ENCODE results near the gene TBC1D1. TPM values are rescaled to one million over a fixed set of nuclear protein-coding genes. Genes with fewer than 3 reads are reported as not detected.
A peak's percentile ranks its signal among the peaks of the same experiment; 100 is the strongest.

The TBC1D1 gene
- total RNA-seq, 1 experiment from 2014 or later = 42.6 TPM

GRCh38 chr4:38062088-38062775 is 171.3 kb downstream of the TBC1D1 start:
- Histone ChIP-seq H3K4me1 (ENCODE audit: insufficient read depth, low read length, poor library complexity, severe bottlenecking) (peaks cover 3% of the 10 kb centered on the region), H3K4me3 (ENCODE audit: low read depth, low read length, poor library complexity, severe bottlenecking) (peak overlapping the region; percentile 24), H3K27me3 (replicated peaks; ENCODE audit: insufficient read depth, low read depth, low read length, poor library complexity) (no peaks in the 10 kb centered on the region), H3K9me3 (ENCODE audit: low read depth, low read length, poor library complexity, severe bottlenecking) (no peaks in the 10 kb centered on the region), H3K36me3 (ENCODE audit: insufficient read depth, low read length, poor library complexity, severe bottlenecking) (no peaks in the 10 kb centered on the region), H3K27ac (ENCODE audit: low read depth, low read length, poor library complexity, severe bottlenecking) (no peak overlapping the region)
- CTCF ChIA-PET = interaction anchor here (0.7 kb wide), 2 partner anchors 588 to 720 kb away, joined by 4 to 6 read pairs; no protein-coding TSS in a partner anchor
- DNase-seq (ENCODE audit: low spot score) = peak; percentile 76
- POLR2A ChIA-PET (ENCODE audit: low non-redundant PET) = no interaction called here
- intact Hi-C loops (cut with micrococcal nuclease; ENCODE audit: unreplicated experiment) = loop anchor here (2.0 to 5.0 kb wide), 5 partner anchors 115 to 795 kb away; partner anchors contain the start of genes TLR10 and TLR6
- no TSS peak for BruUV-seq (replicated peaks)
- TF ChIP-seq EZH2 (IDR thresholded peaks at IDR 0.05; ENCODE audit: borderline replicate concordance, low read depth, low read length, poor library complexity, severe bottlenecking) = no peak
- TF ChIP-seq CTCF (conservative IDR thresholded peaks at IDR 0.05; ENCODE audit: low read depth, low read length) = peak; percentile 85

GRCh38 chr4:38062776-38063097 is 171.9 kb downstream of the TBC1D1 start:
- BruUV-seq (replicated peaks) = no TSS peak
- Histone ChIP-seq H3K9me3 (ENCODE audit: low read depth, low read length, poor library complexity, severe bottlenecking) (no peaks in the 10 kb centered on the region), H3K4me3 (ENCODE audit: low read depth, low read length, poor library complexity, severe bottlenecking) (peak overlapping the region; percentile 24), H3K36me3 (ENCODE audit: insufficient read depth, low read length, poor library complexity, severe bottlenecking) (no peaks in the 10 kb centered on the region), H3K4me1 (ENCODE audit: insufficient read depth, low read length, poor library complexity, severe bottlenecking) (peaks cover 3% of the 10 kb centered on the region), H3K27me3 (replicated peaks; ENCODE audit: insufficient read depth, low read depth, low read length, poor library complexity) (no peaks in the 10 kb centered on the region), H3K27ac (ENCODE audit: low read depth, low read length, poor library complexity, severe bottlenecking) (no peak overlapping the region)
- no peak for TF ChIP-seq CTCF (conservative IDR thresholded peaks at IDR 0.05; ENCODE audit: low read depth, low read length)
- TF ChIP-seq EZH2 (IDR thresholded peaks at IDR 0.05; ENCODE audit: borderline replicate concordance, low read depth, low read length, poor library complexity, severe bottlenecking) = no peak
- CTCF ChIA-PET = interaction anchor here (0.7 kb wide), 2 partner anchors 587 to 720 kb away, joined by 4 to 6 read pairs; no protein-coding TSS in a partner anchor
- POLR2A ChIA-PET (ENCODE audit: low non-redundant PET) = no interaction called here
- intact Hi-C loops (cut with micrococcal nuclease; ENCODE audit: unreplicated experiment) = loop anchor here (2.0 to 5.0 kb wide), 5 partner anchors 115 to 795 kb away; partner anchors contain the start of genes TLR10 and TLR6
- DNase-seq (ENCODE audit: low spot score) = no peak

GRCh38 chr4:38065176-38065575 is 174.3 kb downstream of the TBC1D1 start:
- TF ChIP-seq EZH2 (IDR thresholded peaks at IDR 0.05; ENCODE audit: borderline replicate concordance, low read depth, low read length, poor library complexity, severe bottlenecking) (no peak), CTCF (conservative IDR thresholded peaks at IDR 0.05; ENCODE audit: low read depth, low read length) (no peak)
- Histone ChIP-seq H3K4me3 (ENCODE audit: low read depth, low read length, poor library complexity, severe bottlenecking) (no peak overlapping the region), H3K4me1 (ENCODE audit: insufficient read depth, low read length, poor library complexity, severe bottlenecking) (peaks cover 3% of the 10 kb centered on the region), H3K27ac (ENCODE audit: low read depth, low read length, poor library complexity, severe bottlenecking) (no peak overlapping the region), H3K36me3 (ENCODE audit: insufficient read depth, low read length, poor library complexity, severe bottlenecking) (no peaks in the 10 kb centered on the region), H3K9me3 (ENCODE audit: low read depth, low read length, poor library complexity, severe bottlenecking) (no peaks in the 10 kb centered on the region), H3K27me3 (replicated peaks; ENCODE audit: insufficient read depth, low read depth, low read length, poor library complexity) (no peaks in the 10 kb centered on the region)
- intact Hi-C loops (cut with micrococcal nuclease; ENCODE audit: unreplicated experiment) = no loop called here
- POLR2A ChIA-PET (ENCODE audit: low non-redundant PET) = no interaction called here
- no peak for DNase-seq (ENCODE audit: low spot score)
- no TSS peak for BruUV-seq (replicated peaks)
- CTCF ChIA-PET = no interaction called here
